D341Med (cell line): ENCODE data around the gene LGALS4.
"Not testable (repeated sequence)": the region's sequence is repeated elsewhere in the genome, so short reads cannot be mapped to it uniquely, and the experiment has no call there.

Experiments
- DNase-seq: peaks from one replicate; pipeline ENCODE4 v3.0.0; 2012; ENCODE audit warnings: low spot score

Gene LGALS4

GRCh38 chr19:38795549-38795948 is 17.2 kb downstream of the LGALS4 start:
- DNase-seq, result no peak

GRCh38 chr19:38793671-38794070 is 19.1 kb downstream of the LGALS4 start:
- DNase-seq, result no peak

GRCh38 chr19:38793177-38793576 is 19.6 kb downstream of the LGALS4 start:
- no peak for DNase-seq

- DNase-seq, result no peak
These were observed 20.3 kb downstream of the LGALS4 start for GRCh38 chr19:38792250-38793111.

DNA sequence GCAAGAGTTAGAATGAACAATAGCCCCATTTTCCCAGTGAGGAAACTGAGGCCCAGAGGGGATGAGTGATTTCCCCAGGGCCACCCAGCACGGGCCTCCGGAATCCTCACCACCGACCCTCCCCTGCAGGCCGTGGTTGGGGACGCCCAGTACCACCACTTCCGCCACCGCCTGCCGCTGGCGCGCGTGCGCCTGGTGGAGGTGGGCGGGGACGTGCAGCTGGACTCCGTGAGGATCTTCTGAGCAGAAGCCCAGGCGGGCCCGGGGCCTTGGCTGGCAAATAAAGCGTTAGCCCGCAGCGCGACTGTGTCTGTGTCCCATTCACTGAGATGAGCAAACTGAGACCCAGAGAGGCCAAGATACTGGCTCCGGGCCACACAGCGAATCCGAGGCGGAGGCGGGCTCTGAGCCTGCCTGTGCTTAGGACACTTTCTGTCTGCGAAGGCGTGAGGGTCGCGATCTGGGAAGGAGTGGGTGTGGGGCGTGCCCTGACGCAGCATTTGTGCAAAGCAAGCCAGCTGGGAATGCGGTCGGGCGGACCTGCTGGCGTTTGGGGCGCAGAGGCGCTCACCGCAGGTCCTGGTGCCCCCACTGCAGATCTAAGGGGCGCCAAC is 21.2 kb downstream of the LGALS4 start:
- DNase-seq, result not testable (repeated sequence)

DNA sequence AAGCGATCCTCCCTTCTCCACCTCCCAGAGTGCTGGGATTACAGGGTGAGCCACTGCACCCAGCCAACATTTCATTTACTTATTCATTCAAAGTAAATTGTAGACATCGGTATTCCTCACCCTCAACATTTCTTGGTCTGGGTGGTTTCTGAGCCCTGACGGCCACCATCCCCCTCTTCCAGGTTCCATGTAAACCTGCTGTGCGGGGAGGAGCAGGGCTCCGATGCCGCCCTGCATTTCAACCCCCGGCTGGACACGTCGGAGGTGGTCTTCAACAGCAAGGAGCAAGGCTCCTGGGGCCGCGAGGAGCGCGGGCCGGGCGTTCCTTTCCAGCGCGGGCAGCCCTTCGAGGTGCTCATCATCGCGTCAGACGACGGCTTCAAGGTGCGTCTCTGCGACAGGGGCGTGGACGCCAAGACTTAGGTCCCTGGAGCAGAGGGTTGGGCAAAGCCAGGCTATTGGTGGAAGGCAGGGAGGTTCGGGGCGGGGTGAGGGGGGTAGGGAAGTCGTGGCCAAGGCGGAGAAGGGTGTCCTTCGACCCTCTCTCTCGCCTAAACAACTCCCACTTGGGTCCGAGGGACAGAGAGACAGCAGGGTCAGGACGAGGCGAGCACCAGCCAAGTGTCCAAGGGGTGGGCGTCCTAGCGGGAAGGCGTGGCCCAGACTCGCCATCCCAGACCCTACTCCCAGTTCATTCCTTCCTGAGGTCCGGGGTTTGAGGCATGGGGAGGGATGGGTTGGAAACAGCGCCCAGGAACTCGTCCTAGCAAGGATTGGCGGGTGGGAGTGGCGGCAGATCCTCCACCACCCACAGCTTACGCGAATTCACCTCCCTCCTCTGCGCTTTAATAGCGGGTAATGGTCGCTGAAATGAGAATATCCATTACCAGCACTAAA is 22.0 kb downstream of the LGALS4 start:
- not testable (repeated sequence) for DNase-seq

DNA sequence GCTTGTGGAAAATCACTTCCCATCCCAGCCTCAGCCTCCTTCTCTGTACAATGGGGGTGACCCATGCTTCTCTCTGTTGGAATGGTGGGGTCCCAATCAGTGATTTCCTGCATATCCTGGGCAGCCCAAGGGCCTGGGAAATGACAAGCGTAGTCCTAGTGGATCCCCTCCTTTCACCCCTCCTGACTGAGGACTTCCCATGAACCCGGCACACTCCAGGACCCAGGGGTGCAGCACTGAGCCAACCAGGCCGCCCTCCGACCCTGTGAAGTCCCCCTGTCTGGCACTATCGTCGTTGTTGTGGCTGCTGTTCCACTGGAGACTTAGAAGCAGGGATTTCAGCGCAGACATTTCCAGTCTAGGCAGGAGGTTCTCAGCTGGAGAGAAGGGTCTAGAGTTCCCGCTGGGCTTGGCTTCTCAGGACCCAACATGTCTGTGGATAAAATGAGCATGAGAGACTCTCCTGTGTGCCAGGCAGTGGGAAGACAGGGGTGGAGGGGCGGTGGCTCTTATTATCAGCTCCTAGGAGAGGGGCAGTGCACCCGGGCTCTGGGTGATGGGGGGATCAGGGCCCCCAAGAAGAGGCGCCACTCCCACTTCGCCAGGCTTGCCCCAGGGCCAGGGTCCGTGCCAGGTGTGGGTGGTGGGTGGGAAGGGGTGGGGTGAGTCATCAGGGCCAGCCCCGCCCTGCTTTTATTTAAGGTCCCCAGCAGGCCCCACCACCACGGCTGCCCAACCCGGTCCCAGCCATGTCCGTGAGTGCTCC is 24.1 kb downstream of the LGALS4 start, which contains the start of gene LGALS7B:
LGALS7B (plus strand) TSS at position 723 of the 766 bp plus-strand sequence; CDS start at position 750, 27 bp downstream.
- DNase-seq, result no peak

GRCh38 chr19:38786572-38787265 is 26.0 kb downstream of the LGALS4 start:
- DNase-seq, result no peak

GRCh38 chr19:38786061-38786460 is 26.7 kb downstream of the LGALS4 start:
- DNase-seq, result not testable (repeated sequence)

DNA sequence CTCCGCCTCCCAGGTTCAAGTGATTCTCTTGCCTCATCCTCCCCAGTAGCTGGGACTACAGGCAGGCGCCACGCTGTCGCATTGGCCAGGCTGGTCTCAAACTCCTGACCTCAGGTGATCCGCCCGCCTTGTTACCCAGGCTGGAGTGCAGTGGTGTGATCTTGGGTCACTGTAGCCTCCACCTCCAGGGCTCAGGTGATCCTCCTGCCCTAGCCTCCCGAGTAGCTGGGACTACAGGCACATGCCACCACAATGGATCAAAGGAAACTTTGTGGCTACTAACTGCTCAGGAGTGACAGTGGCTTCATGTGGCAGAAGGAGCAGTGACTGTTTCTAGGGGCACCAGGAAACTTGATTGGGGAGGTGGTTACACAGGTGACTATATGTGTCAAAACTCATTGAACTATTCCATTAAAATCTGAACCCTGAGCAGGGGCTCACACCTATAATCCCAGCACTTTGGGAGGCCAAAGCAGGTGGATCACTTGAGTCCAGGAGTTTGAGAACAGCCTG is 27.5 kb downstream of the LGALS4 start:
- DNase-seq, result no peak

DNA sequence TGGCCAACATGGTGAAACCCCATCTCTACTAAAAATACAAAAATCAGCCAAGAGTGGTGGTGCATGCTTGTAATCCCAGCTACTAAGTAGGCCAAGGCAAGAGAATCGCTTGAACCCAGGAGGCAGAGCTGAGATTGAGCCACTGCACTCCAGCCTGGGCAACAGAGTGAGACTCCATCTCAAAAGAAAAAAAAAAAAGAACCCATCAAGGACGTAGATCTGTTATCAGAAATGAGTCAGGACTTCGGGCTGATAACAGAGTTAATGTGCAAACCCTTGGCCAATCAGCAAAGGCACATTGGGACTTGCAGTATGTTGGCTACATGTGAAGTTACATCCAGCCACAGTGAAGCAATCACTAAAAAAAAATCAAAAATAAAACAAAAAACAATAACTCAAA is 28.5 kb downstream of the LGALS4 start:
- no peak for DNase-seq

DNA sequence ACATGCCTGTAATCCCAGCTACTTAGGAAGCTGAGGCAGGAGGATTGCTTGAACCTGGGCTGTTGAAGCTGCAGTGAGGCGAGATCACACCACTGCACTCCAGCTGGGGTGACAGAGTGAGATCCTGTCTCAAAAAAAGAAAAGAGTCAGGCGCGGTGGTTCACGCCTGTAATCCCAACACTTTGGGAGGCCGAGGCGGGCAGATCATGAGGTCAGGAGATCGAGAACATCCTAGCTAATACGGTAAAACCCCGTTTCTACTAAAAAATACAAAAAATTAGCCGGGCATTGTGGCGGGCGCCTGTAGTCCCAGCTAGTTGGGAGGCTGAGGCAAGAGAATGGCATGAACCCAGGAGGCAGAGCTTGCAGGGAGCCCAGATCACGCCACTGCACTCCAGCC is 30.5 kb downstream of the LGALS4 start:
- DNase-seq, result not testable (repeated sequence)

GRCh38 chr19:38781058-38781457 is 31.7 kb downstream of the LGALS4 start:
- DNase-seq, result no peak

GRCh38 chr19:38780443-38780842 is 32.3 kb downstream of the LGALS4 start:
- no peak for DNase-seq

DNA sequence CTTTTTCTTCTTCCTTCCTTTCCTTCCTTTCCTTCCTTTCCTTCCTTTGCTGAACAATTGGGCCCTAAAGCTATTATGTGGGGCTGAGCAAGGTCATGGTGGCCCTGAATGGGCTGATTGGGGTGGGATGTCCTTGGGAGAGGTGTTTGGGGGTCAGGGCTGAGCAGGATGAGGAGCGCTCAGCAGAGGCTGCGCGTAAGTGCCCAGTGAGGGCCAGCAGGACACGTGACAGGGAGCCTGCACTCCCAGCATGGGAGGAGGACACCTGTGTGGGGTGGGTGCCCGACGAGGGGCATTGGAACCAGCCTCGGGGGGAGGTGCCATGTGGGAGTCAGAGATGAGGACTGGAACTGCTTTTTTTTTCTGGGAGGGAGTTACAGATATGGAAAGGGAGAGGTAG is 34.0 kb downstream of the LGALS4 start:
- no peak for DNase-seq

DNA sequence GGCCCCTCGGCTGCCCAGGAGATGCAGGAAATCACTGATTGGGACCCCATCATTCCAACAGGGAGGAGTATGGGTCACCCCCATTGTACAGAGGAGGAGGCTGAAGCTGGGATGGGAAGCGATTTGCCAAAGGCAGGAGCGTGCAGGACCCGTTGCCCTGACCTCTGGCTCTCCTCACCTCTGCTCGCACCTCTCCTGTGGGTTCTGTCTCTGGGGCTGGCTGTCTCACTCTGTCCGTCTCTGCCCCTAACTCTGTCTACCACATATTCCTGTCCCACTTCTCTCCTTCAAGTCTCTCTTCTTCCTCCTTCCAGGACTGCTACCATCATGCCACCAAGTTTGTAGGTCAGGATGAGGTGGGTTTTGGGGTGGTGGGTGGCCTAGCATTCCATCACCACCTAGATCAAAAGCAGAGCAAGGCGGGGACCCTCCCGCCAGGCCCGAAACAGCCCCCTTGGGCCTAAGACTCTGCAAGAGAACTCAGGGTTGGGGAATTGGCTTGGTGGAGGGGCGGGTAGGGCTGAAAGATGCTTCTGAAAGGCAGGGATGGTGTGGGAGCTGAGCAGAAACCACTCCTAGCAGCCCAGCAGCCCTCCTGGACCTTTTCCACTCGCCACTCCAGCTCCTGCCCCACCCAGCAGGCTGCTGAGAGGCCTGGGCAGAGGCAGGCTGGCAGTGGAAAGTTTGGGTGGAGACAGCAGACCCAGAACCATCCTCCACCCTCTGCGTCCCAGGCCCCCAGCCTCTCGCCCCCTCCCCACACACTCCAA is 38.4 kb downstream of the LGALS4 start:
- no peak for DNase-seq

DNA sequence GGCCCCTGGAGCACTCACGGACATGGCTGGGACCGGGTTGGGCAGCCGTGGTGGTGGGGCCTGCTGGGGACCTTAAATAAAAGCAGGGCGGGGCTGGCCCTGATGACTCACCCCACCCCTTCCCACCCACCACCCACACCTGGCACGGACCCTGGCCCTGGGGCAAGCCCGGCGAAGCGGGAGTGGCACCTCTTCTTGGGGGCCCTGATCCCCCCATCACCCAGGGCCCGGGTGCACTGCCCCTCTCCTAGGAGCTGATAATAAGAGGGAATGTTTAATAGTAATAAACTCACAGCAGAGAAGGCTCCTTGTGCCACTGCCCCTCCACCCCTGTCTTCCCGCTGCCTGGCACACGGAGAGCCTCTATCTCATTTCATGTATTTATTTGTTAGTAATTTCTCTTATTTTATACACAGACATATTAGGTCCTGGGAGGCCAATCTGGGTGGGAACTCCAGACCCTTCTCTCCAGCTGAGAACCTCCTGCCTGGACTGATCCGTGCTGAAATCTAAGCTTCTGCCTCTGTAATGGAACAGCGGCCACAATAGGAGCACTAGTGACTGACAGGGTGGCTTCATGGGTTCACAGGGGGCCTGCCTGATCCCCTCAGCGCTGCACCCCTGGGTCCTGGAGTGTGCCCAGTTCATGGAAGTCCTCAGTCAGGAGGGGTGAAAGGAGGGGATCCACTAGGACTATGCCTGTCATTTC is 39.1 kb downstream of the LGALS4 start, which contains the start of gene LGALS7:
LGALS7 (minus strand) TSS at position 49 of the 709 bp plus-strand sequence; CDS start at position 24, 25 bp downstream.
- DNase-seq, result no peak

- DNase-seq, result not testable (repeated sequence)
These were observed 41.2 kb downstream of the LGALS4 start for GRCh38 chr19:38771569-38771968.

DNA sequence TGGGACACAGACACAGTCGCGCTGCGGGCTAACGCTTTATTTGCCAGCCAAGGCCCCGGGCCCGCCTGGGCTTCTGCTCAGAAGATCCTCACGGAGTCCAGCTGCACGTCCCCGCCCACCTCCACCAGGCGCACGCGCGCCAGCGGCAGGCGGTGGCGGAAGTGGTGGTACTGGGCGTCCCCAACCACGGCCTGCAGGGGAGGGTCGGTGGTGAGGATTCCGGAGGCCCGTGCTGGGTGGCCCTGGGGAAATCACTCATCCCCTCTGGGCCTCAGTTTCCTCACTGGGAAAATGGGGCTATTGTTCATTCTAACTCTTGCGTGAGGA is 41.8 kb downstream of the LGALS4 start:
- DNase-seq, result not testable (repeated sequence)
